SK-N-SH (cell line): Measurements from ENCODE around the gene CENPVL1.

Experiments used
- SIN3A ChIP-seq: IDR thresholded peaks from 2 replicates; pipeline ENCODE4 v1.6.1; 2012; ENCODE audit warnings: low read depth, mild to moderate bottlenecking, low read length, moderate library complexity, borderline replicate concordance
- TAF1 ChIP-seq: IDR thresholded peaks from 2 replicates; pipeline ENCODE4 v1.6.1; 2012; ENCODE audit warnings: low read depth, mild to moderate bottlenecking, low read length, moderate library complexity, borderline replicate concordance
- TF ChIP-seq, protein P1 (sequence below): IDR thresholded peaks from 2 replicates; pipeline ENCODE4 v1.6.1; 2012; ENCODE audit warnings: mild to moderate bottlenecking, low read depth, low read length, moderate library complexity
- TF ChIP-seq, protein P2 (sequence below): fragments of 200-600 bp; sonication (generic); IDR thresholded peaks from 2 replicates; pipeline ENCODE4 v1.6.1; 2017; ENCODE audit warnings: antibody characterized with exemption, mild to moderate bottlenecking, moderate library complexity

DNA sequence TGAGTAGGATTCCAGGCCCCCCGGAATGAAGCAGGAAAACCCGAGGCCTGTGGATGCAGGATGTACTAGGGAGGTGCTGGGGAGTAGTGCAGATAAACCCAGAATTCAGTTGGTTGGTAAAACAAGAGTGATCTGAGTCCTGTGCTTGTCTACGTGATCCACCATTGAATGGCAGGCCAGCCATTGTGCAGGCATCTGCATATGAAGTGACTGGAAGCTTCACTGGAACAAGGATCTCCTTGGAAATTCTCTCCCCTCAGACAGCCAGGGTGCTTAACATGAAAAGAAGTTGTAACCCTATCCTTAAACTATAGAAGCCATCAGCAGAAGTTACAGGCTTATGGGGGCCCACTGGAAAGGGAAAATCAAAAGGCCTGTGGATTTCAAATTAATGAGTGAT, 32.3 kb downstream of the CENPVL1 start:
- TF ChIP-seq SIN3A = no peak
- TF ChIP-seq, protein P1, sequence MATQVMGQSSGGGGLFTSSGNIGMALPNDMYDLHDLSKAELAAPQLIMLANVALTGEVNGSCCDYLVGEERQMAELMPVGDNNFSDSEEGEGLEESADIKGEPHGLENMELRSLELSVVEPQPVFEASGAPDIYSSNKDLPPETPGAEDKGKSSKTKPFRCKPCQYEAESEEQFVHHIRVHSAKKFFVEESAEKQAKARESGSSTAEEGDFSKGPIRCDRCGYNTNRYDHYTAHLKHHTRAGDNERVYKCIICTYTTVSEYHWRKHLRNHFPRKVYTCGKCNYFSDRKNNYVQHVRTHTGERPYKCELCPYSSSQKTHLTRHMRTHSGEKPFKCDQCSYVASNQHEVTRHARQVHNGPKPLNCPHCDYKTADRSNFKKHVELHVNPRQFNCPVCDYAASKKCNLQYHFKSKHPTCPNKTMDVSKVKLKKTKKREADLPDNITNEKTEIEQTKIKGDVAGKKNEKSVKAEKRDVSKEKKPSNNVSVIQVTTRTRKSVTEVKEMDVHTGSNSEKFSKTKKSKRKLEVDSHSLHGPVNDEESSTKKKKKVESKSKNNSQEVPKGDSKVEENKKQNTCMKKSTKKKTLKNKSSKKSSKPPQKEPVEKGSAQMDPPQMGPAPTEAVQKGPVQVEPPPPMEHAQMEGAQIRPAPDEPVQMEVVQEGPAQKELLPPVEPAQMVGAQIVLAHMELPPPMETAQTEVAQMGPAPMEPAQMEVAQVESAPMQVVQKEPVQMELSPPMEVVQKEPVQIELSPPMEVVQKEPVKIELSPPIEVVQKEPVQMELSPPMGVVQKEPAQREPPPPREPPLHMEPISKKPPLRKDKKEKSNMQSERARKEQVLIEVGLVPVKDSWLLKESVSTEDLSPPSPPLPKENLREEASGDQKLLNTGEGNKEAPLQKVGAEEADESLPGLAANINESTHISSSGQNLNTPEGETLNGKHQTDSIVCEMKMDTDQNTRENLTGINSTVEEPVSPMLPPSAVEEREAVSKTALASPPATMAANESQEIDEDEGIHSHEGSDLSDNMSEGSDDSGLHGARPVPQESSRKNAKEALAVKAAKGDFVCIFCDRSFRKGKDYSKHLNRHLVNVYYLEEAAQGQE = no peak
- TF ChIP-seq, protein P2, sequence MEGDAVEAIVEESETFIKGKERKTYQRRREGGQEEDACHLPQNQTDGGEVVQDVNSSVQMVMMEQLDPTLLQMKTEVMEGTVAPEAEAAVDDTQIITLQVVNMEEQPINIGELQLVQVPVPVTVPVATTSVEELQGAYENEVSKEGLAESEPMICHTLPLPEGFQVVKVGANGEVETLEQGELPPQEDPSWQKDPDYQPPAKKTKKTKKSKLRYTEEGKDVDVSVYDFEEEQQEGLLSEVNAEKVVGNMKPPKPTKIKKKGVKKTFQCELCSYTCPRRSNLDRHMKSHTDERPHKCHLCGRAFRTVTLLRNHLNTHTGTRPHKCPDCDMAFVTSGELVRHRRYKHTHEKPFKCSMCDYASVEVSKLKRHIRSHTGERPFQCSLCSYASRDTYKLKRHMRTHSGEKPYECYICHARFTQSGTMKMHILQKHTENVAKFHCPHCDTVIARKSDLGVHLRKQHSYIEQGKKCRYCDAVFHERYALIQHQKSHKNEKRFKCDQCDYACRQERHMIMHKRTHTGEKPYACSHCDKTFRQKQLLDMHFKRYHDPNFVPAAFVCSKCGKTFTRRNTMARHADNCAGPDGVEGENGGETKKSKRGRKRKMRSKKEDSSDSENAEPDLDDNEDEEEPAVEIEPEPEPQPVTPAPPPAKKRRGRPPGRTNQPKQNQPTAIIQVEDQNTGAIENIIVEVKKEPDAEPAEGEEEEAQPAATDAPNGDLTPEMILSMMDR = no peak
- TF ChIP-seq TAF1 = no peak
